ENCODE data around the gene GPC2.

The GPC2 gene

GRCh38 chr7:100142461-100142860 lies 34.7 kb downstream of the GPC2 start:
- H3K27ac ChIP-seq (ENCODE audit: low read depth, low read length): no peak overlapping the region
- no peak overlapping the region for H3K4me2 ChIP-seq (ENCODE audit: low read length)
- H3F3A ChIP-seq (ENCODE audit: control insufficient read depth, insufficient read depth): peaks cover 18% of the 10 kb centered on the region
- H3K4me1 ChIP-seq (ENCODE audit: control insufficient read depth, low read length): peaks cover 46% of the 10 kb centered on the region
- H3K36me3 ChIP-seq (ENCODE audit: control insufficient read depth, low read length): no peaks in the 10 kb centered on the region
- H3K9me3 ChIP-seq (ENCODE audit: control insufficient read depth, insufficient read depth, low read length): no peaks in the 10 kb centered on the region
- no peaks in the 10 kb centered on the region for H3K79me2 ChIP-seq (ENCODE audit: control insufficient read depth, low read length)
- TF ChIP-seq CTCF (IDR thresholded peaks at IDR 0.05; ENCODE audit: low read depth, low read length, poor library complexity, severe bottlenecking): no peak
- TF ChIP-seq EZH2phosphoT487 (IDR thresholded peaks at IDR 0.05; ENCODE audit: borderline replicate concordance, low read length): no peak
- H3K9me2 ChIP-seq (replicated peaks; ENCODE audit: control insufficient read depth, low read length): no peaks in the 10 kb centered on the region
- H4K20me1 ChIP-seq (ENCODE audit: control insufficient read depth, insufficient read depth, low read depth, low read length): no peaks in the 10 kb centered on the region
- no peak overlapping the region for H3K4me3 ChIP-seq (ENCODE audit: low read length)
- H3K27me3 ChIP-seq (ENCODE audit: control insufficient read depth, low read length): no peaks in the 10 kb centered on the region

- peaks cover 18% of the 10 kb centered on the region for H3F3A ChIP-seq (ENCODE audit: control insufficient read depth, insufficient read depth)
- no peaks in the 10 kb centered on the region for H3K9me3 ChIP-seq (ENCODE audit: control insufficient read depth, insufficient read depth, low read length)
- no peak overlapping the region for H3K4me3 ChIP-seq (ENCODE audit: low read length)
- no peaks in the 10 kb centered on the region for H4K20me1 ChIP-seq (ENCODE audit: control insufficient read depth, insufficient read depth, low read depth, low read length)
- peak overlapping the region; percentile 34 for H3K4me2 ChIP-seq (ENCODE audit: low read length)
- no peaks in the 10 kb centered on the region for H3K79me2 ChIP-seq (ENCODE audit: control insufficient read depth, low read length)
- no peaks in the 10 kb centered on the region for H3K36me3 ChIP-seq (ENCODE audit: control insufficient read depth, low read length)
- no peaks in the 10 kb centered on the region for H3K27me3 ChIP-seq (ENCODE audit: control insufficient read depth, low read length)
- TF ChIP-seq EZH2phosphoT487 (IDR thresholded peaks at IDR 0.05; ENCODE audit: borderline replicate concordance, low read length) (no peak), CTCF (IDR thresholded peaks at IDR 0.05; ENCODE audit: low read depth, low read length, poor library complexity, severe bottlenecking) (no peak)
- no peaks in the 10 kb centered on the region for H3K9me2 ChIP-seq (replicated peaks; ENCODE audit: control insufficient read depth, low read length)
- peaks cover 48% of the 10 kb centered on the region for H3K4me1 ChIP-seq (ENCODE audit: control insufficient read depth, low read length)
- no peak overlapping the region for H3K27ac ChIP-seq (ENCODE audit: low read depth, low read length)
Observed at GRCh38 chr7:100141555-100141949, 35.6 kb downstream of the GPC2 start.

DNA sequence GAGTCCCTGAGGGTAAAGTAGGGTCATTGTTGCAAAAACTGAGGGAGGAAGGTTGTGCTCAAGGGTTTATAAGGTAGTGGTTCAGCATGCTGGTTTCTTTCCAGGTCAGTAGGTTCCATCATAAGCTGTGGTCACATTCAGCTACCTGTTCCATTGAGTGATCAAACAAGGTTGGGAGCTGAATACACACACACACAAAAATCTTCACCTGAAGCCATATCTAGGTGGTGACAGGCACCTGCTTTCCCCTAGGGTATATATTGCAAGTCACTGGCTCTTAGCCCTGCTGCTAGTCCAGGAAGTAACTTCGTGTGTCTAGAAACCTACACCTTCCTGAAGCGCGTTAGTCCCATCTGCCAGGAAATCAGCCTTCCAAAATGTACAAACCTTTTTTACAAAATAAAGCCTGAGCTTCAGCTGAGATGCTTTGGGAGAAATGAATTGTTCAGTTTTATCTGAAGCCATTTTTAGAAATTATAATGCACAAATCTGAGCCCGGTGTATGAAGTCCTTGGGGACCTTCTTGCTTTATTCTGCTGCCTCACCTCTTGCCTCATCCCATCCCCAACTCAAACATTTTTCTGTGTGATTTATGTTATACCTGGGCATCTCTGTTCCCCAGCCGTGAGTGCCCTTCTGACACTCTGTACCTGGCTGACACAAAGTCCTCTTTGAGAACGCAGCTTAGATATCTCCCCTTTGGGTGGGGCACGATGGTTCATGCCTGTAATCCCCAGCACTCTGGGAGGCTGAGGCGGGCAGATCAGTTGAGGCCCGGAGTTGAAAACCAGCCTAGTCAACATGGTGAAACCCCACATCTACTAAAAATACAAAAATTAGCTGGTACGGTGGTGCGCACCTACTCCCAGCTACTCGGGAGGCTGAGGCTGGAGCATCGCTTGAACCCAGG lies 39.1 kb downstream of the GPC2 start:
- H3K27ac ChIP-seq (ENCODE audit: low read depth, low read length): peak overlapping the region; percentile 56
- H3K36me3 ChIP-seq (ENCODE audit: control insufficient read depth, low read length): no peaks in the 10 kb centered on the region
- H4K20me1 ChIP-seq (ENCODE audit: control insufficient read depth, insufficient read depth, low read depth, low read length): no peaks in the 10 kb centered on the region
- no peaks in the 10 kb centered on the region for H3K27me3 ChIP-seq (ENCODE audit: control insufficient read depth, low read length)
- H3K9me3 ChIP-seq (ENCODE audit: control insufficient read depth, insufficient read depth, low read length): no peaks in the 10 kb centered on the region
- TF ChIP-seq CTCF (IDR thresholded peaks at IDR 0.05; ENCODE audit: low read depth, low read length, poor library complexity, severe bottlenecking) (no peak), EZH2phosphoT487 (IDR thresholded peaks at IDR 0.05; ENCODE audit: borderline replicate concordance, low read length) (no peak)
- peak overlapping the region; percentile 63 for H3K4me2 ChIP-seq (ENCODE audit: low read length)
- H3K9me2 ChIP-seq (replicated peaks; ENCODE audit: control insufficient read depth, low read length): no peaks in the 10 kb centered on the region
- H3K79me2 ChIP-seq (ENCODE audit: control insufficient read depth, low read length): no peaks in the 10 kb centered on the region
- peaks cover 46% of the 10 kb centered on the region for H3K4me1 ChIP-seq (ENCODE audit: control insufficient read depth, low read length)
- peaks cover 16% of the 10 kb centered on the region for H3F3A ChIP-seq (ENCODE audit: control insufficient read depth, insufficient read depth)
- peak overlapping the region; percentile 50 for H3K4me3 ChIP-seq (ENCODE audit: low read length)

Data from DOHH2 (cell line).